GM18870 (cell line): ENCODE data around the gene CRELD2.

Source experiments
- ATAC-seq: cut with Tn5 transposase; IDR thresholded peaks from one replicate; pipeline ENCODE4 v1.9.1; 2021; ENCODE audit warnings: moderate library complexity; ENCODE audit not compliant: unreplicated experiment

The CRELD2 gene

DNA sequence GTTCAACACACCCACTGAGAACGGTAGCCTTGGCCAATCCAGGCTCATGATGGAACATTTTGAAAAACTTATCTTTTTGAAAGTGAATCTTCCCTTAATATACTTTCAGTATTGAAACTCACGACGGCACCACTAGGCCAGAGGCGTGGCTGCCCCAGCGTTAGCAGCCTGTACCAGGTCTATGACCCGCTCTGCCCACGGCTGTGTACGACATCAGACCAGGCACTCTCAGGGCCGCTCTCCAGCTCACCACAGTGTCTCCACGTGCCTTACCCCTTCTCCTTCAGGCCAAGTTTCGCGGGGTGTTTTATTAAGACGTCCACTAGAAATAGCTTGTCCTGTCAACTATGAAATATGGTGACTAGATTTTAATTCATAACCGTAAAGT lies 31.4 kb upstream of the CRELD2 start:
- ATAC-seq, result no peak

DNA sequence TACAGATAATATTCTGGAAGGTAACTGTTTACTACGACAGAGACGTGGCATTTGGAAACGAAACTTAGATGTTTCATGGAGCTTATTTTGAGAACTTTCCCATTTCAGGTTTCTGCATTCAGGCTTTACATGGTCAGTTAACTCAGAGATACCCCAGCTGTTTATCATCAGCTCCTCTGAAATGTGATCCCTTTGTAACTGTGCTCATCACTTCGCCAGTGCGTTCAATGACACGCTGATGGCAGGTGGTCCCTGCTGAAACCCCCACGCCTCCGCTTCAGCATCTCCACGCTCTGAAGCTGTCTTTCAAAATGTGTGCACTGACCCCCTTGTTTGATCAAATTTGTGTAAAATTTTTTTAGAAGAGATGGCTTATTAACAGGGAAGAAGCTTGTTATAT lies 30.7 kb upstream of the CRELD2 start:
- ATAC-seq, result no peak

DNA sequence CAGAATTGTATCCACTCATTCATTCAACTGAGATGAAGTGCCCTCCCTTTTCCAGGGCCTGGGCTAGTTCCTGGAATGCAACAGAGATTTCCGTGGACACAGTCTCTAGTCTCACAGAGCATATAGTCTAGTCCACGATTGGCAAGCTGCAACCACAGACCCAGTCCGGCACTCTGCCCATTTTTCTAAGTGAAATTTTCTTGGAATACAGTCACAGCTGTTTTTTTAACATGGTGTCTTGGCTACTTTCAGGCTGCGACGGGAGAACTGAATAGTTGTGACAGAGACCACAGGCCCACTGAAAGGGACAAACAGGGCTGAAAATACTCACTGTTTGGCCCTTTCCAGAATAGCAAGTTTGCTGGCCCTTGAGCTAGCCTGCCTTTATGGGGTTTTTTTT lies 29.4 kb upstream of the CRELD2 start:
- no peak for ATAC-seq

DNA sequence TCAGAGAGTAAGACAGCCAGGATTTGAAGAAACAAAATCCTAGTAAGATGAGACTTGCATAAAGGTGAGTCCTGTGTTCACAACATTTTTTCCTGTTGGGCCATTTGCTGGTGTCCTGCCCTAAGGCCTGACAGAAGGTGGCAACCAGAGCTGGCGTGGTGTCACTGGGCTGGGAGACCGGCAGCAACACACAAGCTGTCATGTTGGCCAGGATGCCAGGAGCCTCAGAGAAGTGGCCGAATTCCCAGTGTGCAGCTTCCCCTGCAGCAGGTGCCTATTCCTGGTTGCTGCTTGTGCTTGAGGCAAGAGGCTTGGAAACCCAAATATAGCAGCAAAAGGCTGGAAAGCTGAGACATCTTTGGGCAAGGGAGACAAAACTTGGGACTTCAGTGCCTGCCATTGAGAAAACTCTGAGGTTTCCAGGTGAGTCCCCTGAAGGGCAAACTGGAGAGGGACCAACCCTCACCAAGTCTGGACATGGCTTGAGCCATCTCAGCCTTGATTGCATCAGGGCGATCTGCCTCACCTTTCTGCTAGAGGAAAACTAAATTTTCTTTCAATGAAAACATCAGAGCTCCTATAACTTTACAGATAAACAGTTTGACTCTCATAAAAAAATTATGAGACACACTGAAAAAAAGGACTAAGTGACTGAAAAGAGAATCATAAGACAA lies 26.1 kb upstream of the CRELD2 start:
- no peak for ATAC-seq

DNA sequence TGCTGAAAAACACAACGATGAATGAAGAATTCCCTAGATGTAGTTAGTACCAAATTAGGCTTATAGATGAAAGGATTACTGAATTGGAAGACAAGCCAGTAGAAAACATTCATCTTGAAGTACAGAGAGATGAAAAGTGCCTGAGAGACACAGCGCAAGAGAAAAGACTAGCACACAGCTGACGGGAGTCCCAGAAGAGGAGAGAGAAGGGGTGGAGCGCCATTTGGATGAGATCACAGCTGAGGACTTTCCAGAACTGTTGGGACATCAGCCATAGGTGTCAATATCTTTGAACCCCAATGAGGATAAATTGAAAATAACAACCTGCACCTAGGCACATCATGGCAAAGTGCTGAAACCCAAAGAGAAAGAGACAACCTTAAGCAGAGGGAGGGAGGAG lies 25.4 kb upstream of the CRELD2 start:
- ATAC-seq, result no peak

DNA sequence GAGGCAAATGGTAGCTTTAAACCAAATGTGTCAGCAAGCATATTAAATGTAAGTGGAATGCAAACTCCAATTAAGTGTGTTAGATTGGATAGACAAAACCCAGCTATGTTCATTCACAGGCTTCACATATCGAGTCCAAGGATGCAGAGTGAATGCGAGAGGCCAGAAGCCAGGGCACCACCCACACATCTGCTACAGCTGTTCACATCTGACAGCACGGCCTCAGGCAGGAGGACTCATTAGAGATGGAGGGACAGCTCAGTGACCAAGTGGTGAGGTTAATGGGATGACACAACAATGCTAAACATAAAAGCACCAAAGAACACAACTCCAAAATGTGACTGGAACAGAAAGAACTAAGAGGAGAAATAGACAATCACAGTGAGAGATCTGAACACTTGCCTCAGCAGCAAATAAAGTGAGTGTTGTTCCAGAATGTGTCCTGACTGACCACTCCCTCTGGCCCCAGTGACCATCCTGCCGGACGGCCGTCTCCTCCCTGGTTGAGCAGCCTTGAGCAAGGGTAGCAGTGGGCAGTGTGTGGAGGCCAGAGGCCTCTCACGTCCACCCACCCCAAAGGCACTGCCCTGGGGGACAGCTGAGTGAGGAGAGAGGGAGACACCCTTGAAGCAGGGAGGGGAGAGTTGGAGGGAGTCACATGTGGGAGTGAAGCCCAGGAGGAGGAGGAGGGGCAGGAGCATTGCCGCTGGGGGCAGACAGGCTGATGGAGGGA lies 23.9 kb upstream of the CRELD2 start:
- ATAC-seq, result no peak

DNA sequence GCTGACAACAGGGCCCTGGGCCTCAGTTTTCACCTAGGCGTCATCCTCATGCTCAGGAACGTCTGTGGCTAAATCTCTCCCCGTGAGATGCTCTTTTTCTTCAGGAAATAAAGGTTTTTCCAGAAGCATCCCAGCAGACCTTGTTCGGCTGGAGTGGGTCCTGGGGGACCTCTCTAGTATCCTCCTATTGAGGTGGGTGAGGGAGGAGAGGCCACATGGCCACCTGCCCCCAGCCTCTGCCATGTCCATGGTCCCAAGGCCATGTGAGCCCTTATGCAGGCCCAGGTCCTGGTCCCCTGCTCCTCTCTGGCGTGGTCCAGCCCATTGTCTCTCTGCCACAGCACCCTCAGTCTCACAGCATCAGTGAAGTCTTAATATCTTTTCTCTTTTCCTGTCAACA lies 22.2 kb upstream of the CRELD2 start:
- ATAC-seq, result no peak

DNA sequence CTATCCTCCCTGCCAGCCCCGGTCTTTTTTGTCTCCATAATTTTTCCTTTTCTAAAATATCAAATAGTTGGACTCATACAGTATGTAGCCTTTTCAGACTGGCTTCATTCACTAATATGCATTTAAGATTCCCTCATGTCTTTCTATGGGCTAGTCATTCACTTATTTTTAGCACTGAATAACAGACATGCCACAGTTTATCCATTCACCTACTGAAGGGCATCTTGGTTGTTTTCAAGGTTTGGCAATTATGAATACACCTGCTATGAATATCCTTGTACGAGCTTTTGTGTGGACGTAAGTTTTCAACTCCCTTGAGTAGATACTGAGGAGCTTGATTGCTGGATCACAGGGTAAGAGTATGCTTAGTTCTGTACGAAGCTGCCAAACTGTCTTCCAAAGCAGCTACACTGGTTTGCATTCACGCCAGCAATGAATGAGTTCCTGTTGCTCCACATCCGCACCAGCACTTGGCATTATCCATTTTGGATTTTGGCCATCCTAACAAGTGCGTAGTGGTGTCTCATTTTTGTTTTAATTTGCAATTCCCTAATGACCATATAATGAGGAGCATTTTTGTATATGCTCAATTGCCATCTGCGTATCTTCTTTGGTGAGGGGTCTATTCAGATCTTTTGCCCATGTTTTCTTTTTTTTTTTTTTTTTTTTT lies 21.3 kb upstream of the CRELD2 start:
- ATAC-seq, result no peak

DNA sequence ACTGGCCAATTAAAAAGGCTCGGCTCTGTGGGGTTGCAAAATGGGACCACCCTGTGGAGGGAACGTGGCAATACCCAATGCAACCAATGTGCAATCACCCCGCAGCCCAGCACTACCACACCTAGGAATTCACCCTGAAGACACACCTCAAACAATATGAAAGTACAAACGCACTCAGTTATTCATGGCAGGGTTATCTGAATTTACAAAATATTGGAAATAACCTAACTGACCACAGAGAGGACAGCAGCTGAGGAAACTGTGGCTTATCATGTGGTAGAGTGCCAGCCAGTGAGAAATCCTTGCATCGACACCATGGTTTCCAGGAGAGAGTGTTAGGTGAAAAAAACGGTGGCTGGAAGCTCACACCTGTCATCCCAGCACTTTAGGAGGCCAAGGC lies 18.9 kb upstream of the CRELD2 start:
- ATAC-seq, result no peak

DNA sequence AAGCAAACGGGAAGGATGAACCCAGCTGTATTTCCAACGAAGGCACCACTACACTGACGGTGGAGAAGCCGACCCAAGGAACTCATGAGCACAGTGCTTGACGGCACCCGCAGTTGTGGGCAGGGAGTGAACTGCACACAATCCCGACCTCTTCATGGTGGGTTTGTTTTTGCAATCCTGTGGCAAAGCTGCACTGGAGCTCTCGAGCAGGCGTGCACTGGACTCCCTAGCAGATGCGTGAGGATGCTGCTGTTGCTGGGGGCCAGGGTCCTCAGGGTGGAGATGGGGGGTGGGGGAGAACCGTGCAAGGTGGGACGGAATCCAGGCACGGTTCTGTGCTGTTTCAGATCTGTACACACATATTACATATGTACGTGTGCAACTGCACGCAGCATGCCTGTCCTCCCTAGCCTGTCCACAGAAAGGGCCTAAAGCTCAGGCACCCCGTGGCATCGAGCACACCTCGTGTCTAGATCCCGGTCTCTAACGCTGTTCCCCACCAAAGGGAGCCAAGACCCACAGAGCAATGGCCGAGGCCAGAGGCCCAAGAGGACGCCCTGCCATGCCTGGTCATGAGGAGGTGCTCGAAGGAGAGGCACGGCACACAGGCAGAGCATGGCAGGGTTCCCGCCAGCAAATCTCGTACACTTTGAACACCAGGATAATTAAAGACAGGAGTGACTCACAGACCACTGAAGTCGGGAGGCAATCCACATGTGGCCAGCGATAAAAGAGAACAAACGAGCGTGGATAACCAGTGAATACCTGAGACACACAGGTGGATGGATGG lies 17.8 kb upstream of the CRELD2 start:
- ATAC-seq, result no peak

DNA sequence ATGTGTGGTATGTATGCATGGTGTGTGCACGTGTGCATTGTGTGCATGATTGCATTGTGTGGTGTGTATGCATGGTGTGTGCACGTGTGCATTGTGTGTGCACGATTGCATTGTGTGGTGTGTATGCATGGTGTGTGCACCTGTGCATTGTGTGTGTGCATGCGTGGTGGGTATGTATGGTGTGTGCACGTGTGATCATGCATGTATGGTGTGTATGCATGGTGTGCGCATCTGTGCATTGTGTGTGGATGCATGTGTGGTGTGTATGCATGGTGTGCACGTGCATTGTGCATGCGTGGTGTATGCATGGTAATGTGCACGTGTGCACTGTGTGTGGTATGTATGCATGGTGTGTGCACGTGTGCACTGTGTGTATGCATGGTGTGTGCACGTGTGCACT lies 17.0 kb upstream of the CRELD2 start:
- no peak for ATAC-seq

DNA sequence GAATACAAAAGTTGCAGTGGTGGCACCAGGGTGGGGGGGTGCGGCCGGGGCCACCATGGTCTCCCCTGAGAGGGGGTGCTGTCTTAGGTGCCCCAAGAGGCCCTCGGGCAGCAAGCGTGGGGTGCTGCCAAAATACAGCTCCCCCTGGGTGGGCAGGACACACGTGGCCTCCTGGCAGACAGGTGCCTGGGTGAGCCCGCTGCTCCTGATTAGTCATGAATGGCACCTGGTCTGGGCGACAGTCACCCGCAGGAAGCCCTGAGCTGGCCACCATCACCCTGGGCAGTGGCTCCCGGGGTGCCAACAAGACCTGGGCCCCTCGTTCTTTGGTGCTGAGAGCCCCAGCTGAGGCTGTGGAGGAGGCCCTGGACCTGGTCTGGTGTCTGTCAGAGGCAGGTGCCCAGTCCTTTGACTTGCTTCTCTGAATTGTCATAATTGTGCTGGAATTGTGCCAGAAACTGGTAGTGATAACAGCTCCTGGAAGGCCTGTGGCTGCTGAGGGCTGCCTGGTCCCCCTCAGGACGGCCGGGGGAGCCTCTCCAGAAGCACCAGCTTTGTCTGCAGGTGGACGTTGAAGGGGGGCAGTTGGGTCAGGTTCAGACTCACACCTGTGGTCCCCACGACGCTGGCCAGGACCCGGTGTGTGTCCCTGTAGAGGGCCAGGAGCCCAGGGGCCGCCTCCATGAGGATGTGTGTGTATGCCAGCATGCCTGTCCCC lies 15.0 kb upstream of the CRELD2 start:
- no peak for ATAC-seq

DNA sequence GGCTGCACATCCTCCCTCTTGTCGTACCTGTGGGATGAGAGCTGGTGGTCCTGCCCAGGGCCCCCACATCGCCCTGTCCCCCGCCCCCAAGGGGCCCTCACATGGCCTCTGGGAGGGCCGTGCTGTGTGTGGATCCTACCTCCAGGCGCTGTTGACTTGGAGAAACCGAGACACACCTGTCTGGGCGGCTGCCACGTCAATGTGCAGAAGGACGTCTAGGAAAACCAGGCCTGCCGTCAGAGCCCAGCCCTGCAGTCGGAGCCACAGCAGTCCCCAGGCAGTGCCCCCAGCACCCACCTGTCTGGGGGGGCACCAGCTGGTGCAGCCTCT lies 14.4 kb upstream of the CRELD2 start:
- no peak for ATAC-seq

DNA sequence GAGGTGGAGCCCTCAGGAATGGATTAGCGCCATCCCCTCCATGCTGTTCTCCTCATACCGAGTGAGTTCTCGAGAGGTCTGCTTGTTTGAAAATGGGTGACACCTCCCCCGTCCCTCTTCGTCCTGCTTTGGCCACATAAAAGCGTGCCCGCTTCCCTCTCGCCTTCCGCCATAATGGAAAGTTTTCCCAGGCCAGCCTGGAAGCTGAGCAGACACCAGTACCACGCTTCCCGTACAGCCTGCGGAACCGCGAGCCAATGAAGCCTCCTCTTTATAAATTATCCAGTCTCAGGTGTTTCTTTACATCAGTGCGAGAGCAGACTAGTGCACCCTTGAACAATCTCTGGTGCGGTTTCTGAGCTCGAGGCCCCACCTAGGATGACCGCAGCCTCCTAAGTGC lies 13.0 kb upstream of the CRELD2 start:
- ATAC-seq, result no peak

DNA sequence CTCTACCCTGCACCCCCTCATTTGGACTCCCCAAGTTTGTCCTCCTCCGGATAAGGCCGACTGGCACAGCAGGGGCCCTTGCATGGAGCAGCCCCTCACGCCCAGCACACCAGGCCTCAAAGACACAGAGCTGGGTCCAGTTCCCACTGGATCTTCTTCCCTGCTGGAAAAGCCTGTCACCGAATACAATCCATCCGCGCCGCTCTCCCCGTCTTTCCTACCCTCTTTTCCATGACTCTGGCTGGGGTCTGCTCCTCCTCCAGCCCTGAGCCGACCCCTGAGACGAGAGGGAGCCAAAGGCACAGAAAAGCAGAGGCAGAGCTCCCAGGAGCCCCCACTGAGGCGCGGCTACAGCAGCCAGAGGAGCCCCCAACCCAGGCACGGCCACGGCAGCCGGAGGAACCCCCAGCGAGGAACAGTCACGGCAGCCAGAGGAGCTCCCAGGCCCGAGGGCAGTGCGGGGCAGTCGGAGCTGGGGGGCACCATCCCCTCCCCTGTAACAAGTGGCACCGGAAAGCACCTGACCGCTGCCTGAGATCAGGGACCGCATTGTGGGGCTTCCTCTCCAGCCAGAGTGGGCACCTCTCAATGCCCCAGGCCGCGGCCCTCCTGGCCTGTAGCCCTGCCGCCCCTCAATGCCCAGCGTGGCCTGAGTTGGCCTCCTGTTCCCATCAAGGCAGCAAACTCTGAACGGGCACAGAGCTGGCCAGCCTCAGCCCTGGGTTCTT lies 12.2 kb upstream of the CRELD2 start:
- no peak for ATAC-seq

DNA sequence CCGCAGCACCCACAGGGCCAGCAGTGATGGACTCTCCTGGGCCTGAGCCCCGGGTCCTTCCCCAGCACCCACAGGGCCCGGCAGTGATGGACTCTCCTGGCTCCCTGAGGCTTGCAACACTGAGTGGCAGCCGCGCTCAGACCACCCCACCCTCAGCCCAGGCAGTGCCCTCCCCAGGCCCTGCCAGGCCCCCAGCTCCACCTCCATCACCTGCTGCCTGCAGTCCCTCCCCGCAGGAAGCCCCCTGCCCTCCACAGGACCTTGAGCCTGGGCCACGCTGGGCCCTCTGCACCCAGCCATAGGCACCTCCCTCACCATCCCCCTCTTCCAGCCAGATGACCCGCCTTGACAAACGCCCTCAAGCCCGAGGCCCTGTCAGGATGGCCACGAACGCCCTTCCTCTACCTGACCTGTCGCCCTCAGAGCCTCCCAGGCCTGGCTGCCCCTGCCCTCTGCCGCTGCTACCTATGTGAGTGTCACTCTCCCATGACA lies 11.6 kb upstream of the CRELD2 start:
- ATAC-seq, result no peak

DNA sequence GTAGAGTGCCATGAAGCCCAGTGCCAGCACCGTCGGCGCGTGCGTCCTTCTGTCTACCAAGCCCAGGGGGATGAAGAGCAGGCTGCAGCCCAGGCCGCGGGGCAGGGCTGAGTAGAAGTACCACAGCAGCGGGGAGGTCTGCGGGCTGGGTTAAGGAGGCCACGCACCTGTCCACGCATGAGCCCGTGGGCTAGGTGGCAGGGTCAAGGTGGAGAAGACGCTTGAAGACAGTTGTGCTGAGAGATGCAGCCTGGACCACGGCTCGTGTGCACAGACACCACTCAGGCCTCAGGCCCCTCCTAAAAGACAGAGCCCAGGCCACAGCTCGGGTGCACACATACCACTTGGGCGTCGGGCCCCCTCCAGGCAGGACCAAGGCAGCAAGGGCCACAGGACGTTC lies 10.6 kb upstream of the CRELD2 start:
- ATAC-seq, result no peak

DNA sequence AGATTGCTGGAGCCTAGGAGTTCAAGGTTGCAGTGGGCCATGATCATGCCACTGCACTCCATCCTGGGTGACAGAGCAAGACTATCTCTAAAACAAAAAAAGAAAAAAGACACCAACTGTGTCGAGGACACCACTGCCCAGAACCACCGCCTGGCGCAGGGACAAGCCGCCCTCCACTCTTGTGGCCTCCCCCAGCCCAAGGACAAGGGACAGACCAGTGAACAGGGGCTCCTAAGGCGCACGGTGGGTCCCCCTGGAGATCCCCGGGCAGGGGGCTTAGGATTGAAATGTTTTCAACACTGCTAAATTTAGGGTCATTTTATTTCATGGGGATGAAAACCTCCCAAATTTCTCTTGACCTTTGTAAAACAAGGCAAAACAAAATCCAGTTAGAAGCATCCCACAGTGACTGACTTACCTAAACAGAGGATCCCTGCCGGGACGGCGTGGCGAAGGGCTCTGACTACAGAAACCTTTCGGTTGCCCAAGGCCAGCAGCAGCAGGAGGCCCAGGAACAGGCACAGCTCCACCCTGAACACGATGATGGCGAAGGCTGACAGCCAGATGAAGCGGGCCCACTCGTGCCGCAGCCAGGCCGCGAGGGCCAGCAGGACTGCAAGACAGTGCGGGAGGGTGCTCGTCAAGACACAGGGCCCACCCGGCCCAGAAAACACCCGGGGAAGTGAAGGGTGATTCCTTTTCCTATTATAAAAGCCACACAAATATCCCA lies 8.8 kb upstream of the CRELD2 start:
- no peak for ATAC-seq
